H1 (cell line): ENCODE measurements around the gene LKAAEAR1. TPM values are rescaled to one million over a fixed set of nuclear protein-coding genes. Genes with fewer than 3 reads are reported as not detected.
"Not testable (repeated sequence)": the region's sequence is repeated elsewhere in the genome, so short reads cannot be mapped to it uniquely, and the experiment has no call there.

ENCODE experiments used
- CTCF ChIA-PET: fragments of 300-600 bp; sonication (Branson Sonifier 250); formaldehyde crosslinking; loops from one replicate; lab custom pipeline; 2021; ENCODE audit not compliant: partially characterized antibody; lab: Charles Lee
- POLR2A ChIA-PET: fragments of 300-600 bp; sonication (Branson Sonifier 250); formaldehyde crosslinking; loops from one replicate; lab custom pipeline; 2021; ENCODE audit warnings: inconsistent platforms; ENCODE audit not compliant: partially characterized antibody; lab: Charles Lee
- DNase-seq, 2 experiments: peaks; one replicate each; pipeline versions ENCODE4 v3.0.0 to v3.0.0-alpha.2; 2010 to 2022; ENCODE audit warnings: low spot score in 2 of 2, low read depth in 1 of 2, mixed read lengths in 1 of 2
- FAIRE-seq: peaks from 2 replicates; lab custom pipeline; 2011; peaks lifted over from hg19 to GRCh38; lab: Jason Lieb, UNC
- H2AFZ ChIP-seq: 2 replicates; pipeline ENCODE4 v1.8.1; 2012; ENCODE audit warnings: low read length, inconsistent platforms
- H2AK5ac ChIP-seq: 2 replicates; pipeline ENCODE4 v1.6.1; 2013; ENCODE audit warnings: low read depth, low read length
- H2BK120ac ChIP-seq: replicated peaks from 2 replicates; pipeline ENCODE3; 2013; ENCODE audit warnings: low read depth, low read length, inconsistent platforms
- H2BK12ac ChIP-seq: 2 replicates; pipeline ENCODE4 v1.6.1; 2013; ENCODE audit warnings: low read depth, low read length
- H2BK15ac ChIP-seq: 2 replicates; pipeline ENCODE4 v1.6.1; 2013; ENCODE audit warnings: low read length
- H2BK20ac ChIP-seq: 2 replicates; pipeline ENCODE4 v1.6.1; 2013; ENCODE audit warnings: low read length
- H2BK5ac ChIP-seq: 2 replicates; pipeline ENCODE4 v1.6.1; 2013; ENCODE audit warnings: low read depth, low read length
- H3K14ac ChIP-seq: 2 replicates; pipeline ENCODE4 v1.6.1; 2013; ENCODE audit warnings: inconsistent platforms; ENCODE audit not compliant: insufficient read length
- H3K18ac ChIP-seq: 2 replicates; pipeline ENCODE4 v1.6.1; 2013; ENCODE audit warnings: low read length; ENCODE audit errors: extremely low read depth
- H3K23ac ChIP-seq: 2 replicates; pipeline ENCODE4 v1.6.1; 2013; ENCODE audit warnings: inconsistent platforms; ENCODE audit not compliant: insufficient read length
- H3K23me2 ChIP-seq: 2 replicates; pipeline ENCODE4 v1.6.1; 2013; ENCODE audit warnings: low read depth, low read length
- H3K27ac ChIP-seq: 2 replicates; pipeline ENCODE4 v1.6.1; 2011; ENCODE audit warnings: low read depth, low read length, inconsistent platforms
- H3K27me3 ChIP-seq, 4 experiments: replicated peaks in 1 of 4; 1 replicate in 1 of 4; 2 replicates in 3 of 4; pipeline versions ENCODE4 v1.6.1 to v1.8.1; 2011 to 2013; ENCODE audit warnings: low read length in 3 of 4, mild to moderate bottlenecking in 3 of 4, inconsistent platforms in 2 of 4, mixed read lengths in 2 of 4, moderate library complexity in 1 of 4; ENCODE audit not compliant: control insufficient read depth in 3 of 4, insufficient read depth in 3 of 4; ENCODE audit errors: extremely low read depth in 1 of 4
- H3K36me3 ChIP-seq, 4 experiments: 2 replicates each; pipeline versions ENCODE4 v1.6.1 to v1.8.1; 2011 to 2013; ENCODE audit warnings: mild to moderate bottlenecking in 4 of 4, low read length in 3 of 4, moderate library complexity in 2 of 4, control low read depth in 1 of 4, inconsistent platforms in 1 of 4; ENCODE audit not compliant: insufficient read depth in 4 of 4, control insufficient read depth in 2 of 4
- H3K4ac ChIP-seq: replicated peaks from 2 replicates; pipeline ENCODE3; 2013; ENCODE audit warnings: low read length, low read depth, mixed read lengths, inconsistent platforms; ENCODE audit not compliant: insufficient read length
- H3K4me1 ChIP-seq, 4 experiments: replicated peaks in 1 of 4; 1 replicate in 1 of 4; 2 replicates in 3 of 4; pipeline versions ENCODE4 v1.6.1 to v1.8.1; 2011 to 2013; ENCODE audit warnings: low read length in 3 of 4, inconsistent platforms in 2 of 4, mixed read lengths in 1 of 4; ENCODE audit not compliant: insufficient read depth in 4 of 4, control insufficient read depth in 3 of 4
- H3K4me2 ChIP-seq, 2 experiments: 2 replicates each; pipeline versions ENCODE4 v1.6.1 to v1.8.1; 2011 to 2013; ENCODE audit warnings: low read depth in 2 of 2, low read length in 2 of 2, control low read depth in 1 of 2, inconsistent platforms in 1 of 2, mild to moderate bottlenecking in 1 of 2; ENCODE audit not compliant: insufficient read depth in 1 of 2
- H3K4me3 ChIP-seq, 4 experiments: fragments of 200-600, 300-600 bp in 1 of 4; sonication (generic), shearing (Covaris generic), sonication (Bioruptor Twin) in 1 of 4; 2 replicates each; pipeline versions ENCODE4 v1.5.1 to v1.8.1; 2011 to 2016; ENCODE audit warnings: low read length in 4 of 4, low read depth in 3 of 4, control low read depth in 2 of 4, inconsistent platforms in 2 of 4, mild to moderate bottlenecking in 2 of 4, mixed read lengths in 1 of 4, moderate library complexity in 1 of 4; ENCODE audit not compliant: insufficient read depth in 2 of 4; ENCODE audit errors: extremely low read depth in 1 of 4
- H3K56ac ChIP-seq: replicated peaks from 2 replicates; pipeline ENCODE3; 2013; ENCODE audit warnings: low read depth, mild to moderate bottlenecking, mixed read lengths, low read length, inconsistent platforms; ENCODE audit not compliant: insufficient read length
- H3K79me1 ChIP-seq: 2 replicates; pipeline ENCODE4 v1.6.1; 2013; ENCODE audit warnings: low read depth, low read length, control low read depth
- H3K79me2 ChIP-seq, 2 experiments: 2 replicates each; pipeline versions ENCODE4 v1.6.1 to v1.8.1; 2012 to 2013; ENCODE audit warnings: low read length in 2 of 2, mild to moderate bottlenecking in 2 of 2, inconsistent platforms in 1 of 2; ENCODE audit not compliant: insufficient read depth in 2 of 2, control insufficient read depth in 1 of 2
- H3K9ac ChIP-seq, 4 experiments: replicated peaks in 1 of 4; 1 replicate in 1 of 4; 2 replicates in 3 of 4; pipeline versions ENCODE4 v1.6.1 to v1.8.1; 2011 to 2013; ENCODE audit warnings: low read depth in 3 of 4, low read length in 3 of 4, control low read depth in 2 of 4, mild to moderate bottlenecking in 2 of 4, moderate library complexity in 2 of 4, inconsistent platforms in 1 of 4; ENCODE audit errors: extremely low read depth in 1 of 4
- H3K9me3 ChIP-seq, 2 experiments: 2 replicates each; pipeline versions ENCODE4 v1.6.1 to v1.8.1; 2012 to 2013; ENCODE audit warnings: mild to moderate bottlenecking in 2 of 2, moderate library complexity in 2 of 2, control low read depth in 1 of 2, inconsistent platforms in 1 of 2, low read depth in 1 of 2, low read length in 1 of 2, mixed read lengths in 1 of 2; ENCODE audit not compliant: insufficient read depth in 2 of 2
- H4K20me1 ChIP-seq, 2 experiments: replicated peaks in 1 of 2; 2 replicates each; pipeline versions ENCODE3 to v1.8.1; 2011 to 2013; ENCODE audit warnings: inconsistent platforms in 2 of 2, low read length in 2 of 2, mild to moderate bottlenecking in 1 of 2; ENCODE audit not compliant: insufficient read depth in 2 of 2, control insufficient read depth in 1 of 2
- H4K5ac ChIP-seq: 2 replicates; pipeline ENCODE4 v1.6.1; 2013; ENCODE audit warnings: low read length, low read depth, mixed read lengths, inconsistent platforms; ENCODE audit not compliant: insufficient read length
- H4K8ac ChIP-seq: 2 replicates; pipeline ENCODE4 v1.8.0; 2013; ENCODE audit warnings: mild to moderate bottlenecking, moderate library complexity, low read length, inconsistent platforms; ENCODE audit not compliant: insufficient read depth; ENCODE audit errors: extremely low read depth
- H4K91ac ChIP-seq: replicated peaks from 2 replicates; pipeline ENCODE3; 2013; ENCODE audit warnings: low read length, mixed read lengths, inconsistent platforms; ENCODE audit not compliant: insufficient read length
- WGBS, 2 experiments: shearing (Covaris generic) in 1 of 2; methylation state at CpG; one replicate each; pipeline versions ENCODE4 v1.1.6 to v1.1.7; 2013 to 2015; ENCODE audit warnings: low lambda C conversion rate in 2 of 2, mixed read lengths in 2 of 2, inconsistent platforms in 1 of 2, low coverage in 1 of 2, missing lambda C conversion rate in 1 of 2; ENCODE audit not compliant: insufficient replicate concordance in 2 of 2, insufficient coverage in 1 of 2, insufficient read length in 1 of 2; ENCODE audit errors: extremely low coverage in 1 of 2, missing lambda C conversion rate in 1 of 2; 5-methylcytosine and 5-hydroxymethylcytosine counted together
- polyA plus RNA-seq, 7 experiments: library from polyadenylated mRNA; depleted of rRNA in 3 of 7; stranded (reverse) in 5 of 7; unstranded in 2 of 7; fragments of >200 nt in 5 of 7; fragments of 200-250 nt in 2 of 7; gene quantifications; 1 replicate in 5 of 7; 2 replicates in 1 of 7; 4 replicates in 1 of 7; pipeline versions ENCODE4 v1.2.1 to v1.2.3, GENCODE V29; 2011 to 2013; ENCODE audit warnings: missing spikeins in 2 of 7, mixed read lengths in 2 of 7
- total RNA-seq: library from RNA; stranded (reverse); fragmentation: NEBNext Ultra II Directional; extraction: Animal tissue kit (Norgen Biotek cat#: 25700); gene quantifications from 2 replicates; pipeline ENCODE4 v1.2.1, GENCODE V29; 2021

The LKAAEAR1 gene
- total and polyA plus RNA-seq, 2 of the 8 experiments (the other 6 are each of a cell fraction or from before 2014, with no cell fraction given), result 0.41 to 0.53 TPM

- peaks cover 12% of the 10 kb centered on the region; the same call in 1 of the 2 replicates for H3K23me2 ChIP-seq
- H3K18ac ChIP-seq, H3K4ac ChIP-seq, H4K91ac ChIP-seq, DNase-seq, H2BK20ac ChIP-seq, H2BK15ac ChIP-seq, POLR2A ChIA-PET, H3K79me1 ChIP-seq, H2BK12ac ChIP-seq, H3K14ac ChIP-seq, H3K36me3 ChIP-seq, H3K4me3 ChIP-seq, H4K5ac ChIP-seq, H3K9ac ChIP-seq, H3K79me2 ChIP-seq, H3K4me2 ChIP-seq, H4K8ac ChIP-seq, H2BK5ac ChIP-seq, H2AK5ac ChIP-seq, H3K9me3 ChIP-seq, H3K56ac ChIP-seq, H3K27ac ChIP-seq, H4K20me1 ChIP-seq, H3K23ac ChIP-seq, H2BK120ac ChIP-seq, H2AFZ ChIP-seq, FAIRE-seq: not testable (repeated sequence)
- WGBS, 2 experiments, result 97% methylated on average over 5 of the region's 36 CpGs; no CpG with 5 or more reads in 1 of the 2 experiments
- peaks cover 4 to 18% (median 13%) of the 10 kb centered on the region in 4 experiments for H3K4me1 ChIP-seq
- peaks cover 5 to 38% (median 29%) of the 10 kb centered on the region in 4 experiments for H3K27me3 ChIP-seq
- CTCF ChIA-PET, result interaction anchor here (4.9 to 13.0 kb wide), 3 partner anchors 13 to 32 kb away, joined by 41 to 144 read pairs (median 139); partner anchors contain the start of genes SOX18 and TCEA2
These were observed 3.1 kb upstream of the LKAAEAR1 start for GRCh38 chr20:64087226-64087825.
